GM19099 (cell line): ENCODE results near the gene PRRG2.

Experiments
- POLR2A ChIP-seq: IDR thresholded peaks from 3 replicates; pipeline ENCODE4 v1.6.1; 2011; ENCODE audit warnings: low read depth; ENCODE audit not compliant: insufficient read length; ENCODE audit errors: extremely low read depth

The PRRG2 gene

DNA sequence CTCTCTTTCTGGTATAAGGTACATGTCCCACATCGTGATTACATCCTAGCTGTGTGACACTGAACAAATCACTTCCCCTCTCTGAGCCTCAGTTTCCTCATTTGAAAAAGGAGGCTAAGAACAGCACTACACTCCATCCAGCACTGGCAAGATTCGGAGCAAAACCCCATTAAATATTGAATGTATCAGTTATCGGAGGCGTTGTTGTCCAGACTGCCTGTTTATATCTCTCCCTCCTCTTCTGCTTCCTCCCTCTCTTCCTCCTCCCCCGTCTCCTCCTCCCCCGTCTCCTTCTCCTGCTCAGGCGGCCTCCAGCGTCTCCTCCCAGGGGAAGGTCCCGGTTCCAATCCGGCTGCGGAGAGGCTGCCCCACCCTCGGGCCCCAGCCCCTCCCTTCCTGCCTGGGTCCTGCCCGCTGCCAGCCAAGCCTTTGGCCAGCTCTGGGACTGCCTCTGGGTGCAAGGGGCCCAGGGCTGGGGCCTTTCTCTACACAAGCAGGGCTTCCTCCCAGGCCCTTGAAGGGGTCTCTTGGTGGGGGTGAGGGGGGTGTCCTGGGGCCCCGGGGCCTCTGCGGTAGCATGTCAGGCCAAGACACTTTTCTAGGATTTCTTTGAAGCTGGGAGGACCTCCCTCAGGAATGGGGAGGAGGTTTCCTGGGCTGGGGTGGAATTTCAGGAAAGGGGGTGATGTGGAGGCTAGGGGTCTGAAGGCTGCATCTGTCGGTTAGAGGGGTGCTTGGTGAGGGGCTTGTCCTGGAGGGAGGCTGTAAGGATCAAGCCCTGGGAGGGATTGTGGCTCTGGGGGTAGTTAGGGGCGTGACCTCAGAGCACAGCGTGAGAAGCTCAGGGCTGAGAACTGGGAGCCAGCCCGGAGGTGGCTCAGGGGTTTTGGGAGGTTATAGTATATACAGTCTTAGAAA, 57.0 kb downstream of the PRRG2 start:
- TF ChIP-seq POLR2A = no peak

DNA sequence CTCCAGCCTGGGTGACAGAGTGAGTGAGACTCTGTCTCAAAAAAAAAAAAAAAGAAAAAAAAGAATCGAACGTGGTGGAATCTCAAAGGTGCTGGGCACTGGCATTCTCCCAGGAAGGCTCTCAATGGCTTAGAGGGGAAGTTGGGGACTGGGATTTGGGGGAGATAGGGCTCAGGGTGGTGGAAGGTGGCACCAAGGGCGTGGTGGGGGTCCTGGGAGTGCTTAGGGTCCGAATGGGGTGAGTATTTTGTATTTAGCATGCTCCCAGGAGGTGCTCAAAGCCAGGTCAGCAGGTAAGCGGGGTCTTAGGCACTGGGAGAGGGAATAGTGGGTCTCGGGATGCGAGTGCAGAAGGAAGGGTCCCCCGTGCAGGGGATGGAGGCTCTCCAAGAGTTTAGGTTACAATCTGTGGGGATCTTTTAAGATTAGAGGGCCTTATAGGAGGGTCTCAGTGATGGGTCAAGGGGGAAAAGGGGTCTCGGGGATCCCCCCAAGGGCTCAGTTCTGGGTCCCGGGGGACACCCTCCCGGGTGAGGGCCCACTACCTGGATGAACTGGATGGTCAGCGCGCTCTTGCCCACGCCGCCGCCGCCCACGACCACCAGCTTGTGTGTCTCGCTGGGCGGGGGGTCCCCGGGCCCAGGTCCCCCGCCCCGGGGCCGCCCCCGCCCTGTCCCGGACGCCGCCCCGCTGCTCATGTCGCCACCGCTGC, 58.4 kb downstream of the PRRG2 start:
- TF ChIP-seq POLR2A = no peak

DNA sequence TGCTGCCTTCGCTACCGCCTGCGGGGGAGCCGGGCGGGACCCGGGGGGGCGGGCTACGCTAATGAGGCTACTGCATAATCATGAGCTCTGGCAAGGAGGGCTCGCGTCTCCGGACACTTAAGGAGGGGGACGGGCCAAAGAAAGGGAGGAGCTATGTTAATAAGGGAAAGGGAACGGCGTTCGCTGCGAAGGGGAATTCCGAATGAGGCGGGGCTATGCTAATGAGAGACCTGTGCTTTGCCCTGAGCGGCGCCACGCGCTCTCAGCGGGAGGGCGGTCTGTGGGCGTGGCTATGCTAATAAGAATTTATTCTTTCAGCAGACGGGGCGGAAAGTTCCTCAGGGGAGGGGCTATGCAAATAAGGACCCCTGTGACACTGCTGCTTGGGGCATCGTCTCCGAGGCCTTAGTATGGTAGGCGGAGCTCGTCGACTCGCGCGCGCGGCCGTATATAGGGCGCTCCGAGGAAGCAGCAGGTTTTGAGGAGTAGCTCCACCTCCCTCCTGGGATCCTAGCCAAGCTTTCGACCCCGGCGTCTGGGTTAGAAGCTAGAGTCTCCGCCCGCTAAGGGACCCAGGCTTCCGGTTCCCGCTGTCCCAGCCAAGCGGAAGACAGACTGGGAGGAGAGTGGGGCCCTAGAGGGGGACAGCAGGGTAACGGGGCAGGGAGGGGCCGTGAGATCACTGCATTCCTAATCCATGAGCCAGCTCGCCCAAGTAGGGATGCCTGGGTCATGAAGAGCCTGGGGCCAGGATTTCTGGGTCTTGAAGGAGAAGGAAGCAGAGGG, 59.2 kb downstream of the PRRG2 start, which contains the start of gene RRAS:
Gene RRAS (minus strand): TSS at position 31 of the 786 bp plus-strand sequence. CDS start 45 bp downstream, outside the sequence.
- TF ChIP-seq POLR2A = peak; percentile 90
